HG03095 (cell line): ENCODE data around the gene RPL36A.

ENCODE experiments used
- ATAC-seq: cut with Tn5 transposase; IDR thresholded peaks from one replicate; pipeline ENCODE4 v1.9.1; 2021; ENCODE audit warnings: moderate library complexity; ENCODE audit not compliant: unreplicated experiment

The RPL36A gene

GRCh38 chrX:101391831-101392230 lies 1.0 kb downstream of the RPL36A start:
- no peak for ATAC-seq

- ATAC-seq, result no peak
Observed at GRCh38 chrX:101393530-101394305, 2.9 kb downstream of the RPL36A start.

- ATAC-seq, result no peak
Observed at GRCh38 chrX:101394372-101394771, 3.6 kb downstream of the RPL36A start.

- ATAC-seq, result no peak
Observed at GRCh38 chrX:101395789-101396188, 5.0 kb downstream of the RPL36A start.

GRCh38 chrX:101397779-101398178 lies 7.0 kb downstream of the RPL36A start:
- ATAC-seq, result no peak

GRCh38 chrX:101398694-101399093 lies 7.9 kb downstream of the RPL36A start:
- no peak for ATAC-seq

GRCh38 chrX:101399825-101400224 lies 9.0 kb downstream of the RPL36A start:
- no peak for ATAC-seq

- no peak for ATAC-seq
Observed at GRCh38 chrX:101407167-101407747, 16.4 kb downstream of the RPL36A start.

- ATAC-seq, result peak; percentile 88
Observed at GRCh38 chrX:101407748-101408531, 17.1 kb downstream of the RPL36A start, which contains the start of the genes GLA and HNRNPH2. Gene GLA, minus strand, starts transcription at chrX:101407925. Its CDS starts 22 bp downstream, at chrX:101407903. Gene HNRNPH2, plus strand, starts transcription at chrX:101408222. Its CDS starts 3,767 bp downstream, at chrX:101411989.

GRCh38 chrX:101408532-101408841 lies 17.7 kb downstream of the RPL36A start:
- no peak for ATAC-seq

GRCh38 chrX:101409043-101409442 lies 18.2 kb downstream of the RPL36A start:
- ATAC-seq, result no peak

- ATAC-seq, result no peak
Observed at GRCh38 chrX:101410461-101410860, 19.6 kb downstream of the RPL36A start.

- ATAC-seq, result no peak
Observed at GRCh38 chrX:101411984-101412383, 21.2 kb downstream of the RPL36A start.

- ATAC-seq, result peak; percentile 67
Observed at GRCh38 chrX:101415180-101416145, 24.7 kb downstream of the RPL36A start.

GRCh38 chrX:101416691-101417090 lies 25.9 kb downstream of the RPL36A start:
- ATAC-seq, result no peak

GRCh38 chrX:101417190-101417589 lies 26.4 kb downstream of the RPL36A start:
- ATAC-seq, result no peak

- ATAC-seq, result peak; percentile 35
Observed at GRCh38 chrX:101417981-101418841, 27.4 kb downstream of the RPL36A start.

- no peak for ATAC-seq
Observed at GRCh38 chrX:101419489-101419888, 28.7 kb downstream of the RPL36A start.

GRCh38 chrX:101427954-101428353 lies 37.1 kb downstream of the RPL36A start:
- ATAC-seq, result no peak

- no peak for ATAC-seq
Observed at GRCh38 chrX:101429934-101430333, 39.1 kb downstream of the RPL36A start.
